Measurements from ENCODE around the gene RHOBTB1. TPM values are rescaled to one million over a fixed set of nuclear protein-coding genes. Genes with fewer than 3 reads are reported as not detected.

RHOBTB1 gene
- total RNA-seq, 4 donors from 2014 or later: 22.2 to 47.7 (median 33.5) TPM

GRCh38 chr10:60954035-60954434 is 10.1 kb upstream of the RHOBTB1 start:
- no peaks in the 10 kb centered on the region for H3K4me1 ChIP-seq
- ATAC-seq: no peak
- no peak overlapping the region for H3K4me3 ChIP-seq
- intact Hi-C loops (cut with DNase I; ENCODE audit: low total_unique reads) (no loop called here), in situ Hi-C loops (cut with MboI; ENCODE audit: low sequenced_read_pairs in 4 of 4) (loop anchor here in 1 of 4 donors (25.0 kb wide), 1 partner anchor 333 kb away; no protein-coding TSS in a partner anchor)
- H3K36me3 ChIP-seq: no peaks in the 10 kb centered on the region
- no peaks in the 10 kb centered on the region for H3K9me3 ChIP-seq
- TF ChIP-seq CTCF (IDR thresholded peaks at IDR 0.05 in 4 of 5, conservative IDR thresholded peaks at IDR 0.05 in 1 of 5) (no peak), POLR2A (IDR thresholded peaks at IDR 0.05) (no peak)
- H3K27ac ChIP-seq: no peak overlapping the region
- no peak for DNase-seq
- H3K27me3 ChIP-seq: no peaks in the 10 kb centered on the region

GRCh38 chr10:60953420-60953819 is 9.4 kb upstream of the RHOBTB1 start:
- no peak overlapping the region for H3K4me3 ChIP-seq
- TF ChIP-seq POLR2A (IDR thresholded peaks at IDR 0.05) (no peak), CTCF (IDR thresholded peaks at IDR 0.05 in 4 of 5, conservative IDR thresholded peaks at IDR 0.05 in 1 of 5) (no peak)
- H3K27ac ChIP-seq: no peak overlapping the region
- H3K27me3 ChIP-seq: no peaks in the 10 kb centered on the region
- H3K9me3 ChIP-seq: no peaks in the 10 kb centered on the region
- in situ Hi-C loops (cut with MboI; ENCODE audit: low sequenced_read_pairs in 4 of 4) (loop anchor here in 1 of 4 donors (25.0 kb wide), 1 partner anchor 334 kb away; no protein-coding TSS in a partner anchor), intact Hi-C loops (cut with DNase I; ENCODE audit: low total_unique reads) (no loop called here)
- no peaks in the 10 kb centered on the region for H3K4me1 ChIP-seq
- ATAC-seq (no peak), DNase-seq (no peak)
- no peaks in the 10 kb centered on the region for H3K36me3 ChIP-seq

GRCh38 chr10:60952846-60953220 is 8.8 kb upstream of the RHOBTB1 start:
- in situ Hi-C loops (cut with MboI; ENCODE audit: low sequenced_read_pairs in 4 of 4): loop anchor here in 1 of 4 donors (25.0 kb wide), 1 partner anchor 334 kb away; no protein-coding TSS in a partner anchor
- Histone ChIP-seq H3K4me1 (no peaks in the 10 kb centered on the region), H3K9me3 (no peaks in the 10 kb centered on the region), H3K4me3 (no peak overlapping the region), H3K27ac (no peak overlapping the region), H3K36me3 (no peaks in the 10 kb centered on the region), H3K27me3 (no peaks in the 10 kb centered on the region)
- ATAC-seq (no peak), DNase-seq (no peak)
- intact Hi-C loops (cut with DNase I; ENCODE audit: low total_unique reads): no loop called here
- no peak for TF ChIP-seq CTCF (IDR thresholded peaks at IDR 0.05 in 4 of 5, conservative IDR thresholded peaks at IDR 0.05 in 1 of 5)
- TF ChIP-seq POLR2A (IDR thresholded peaks at IDR 0.05): no peak

- TF ChIP-seq POLR2A (IDR thresholded peaks at IDR 0.05): no peak
- no peak for TF ChIP-seq CTCF (IDR thresholded peaks at IDR 0.05 in 4 of 5, conservative IDR thresholded peaks at IDR 0.05 in 1 of 5)
- Histone ChIP-seq H3K36me3 (no peaks in the 10 kb centered on the region), H3K4me1 (no peaks in the 10 kb centered on the region), H3K9me3 (no peaks in the 10 kb centered on the region), H3K27me3 (no peaks in the 10 kb centered on the region), H3K27ac (no peak overlapping the region), H3K4me3 (no peak overlapping the region)
- ATAC-seq (no peak), DNase-seq (no peak)
- in situ Hi-C loops (cut with MboI; ENCODE audit: low sequenced_read_pairs in 4 of 4) (loop anchor here in 1 of 4 donors (25.0 kb wide), 1 partner anchor 335 kb away; no protein-coding TSS in a partner anchor), intact Hi-C loops (cut with DNase I; ENCODE audit: low total_unique reads) (no loop called here)
Measured at GRCh38 chr10:60952067-60952845, 8.3 kb upstream of the RHOBTB1 start.
